ENCODE measurements around the gene RBMXL3.

- no peak for TF ChIP-seq POLR2AphosphoS5 (IDR thresholded peaks at IDR 0.05)
- TF ChIP-seq CTCF (IDR thresholded peaks at IDR 0.05): no peak
- TF ChIP-seq POLR2A (IDR thresholded peaks at IDR 0.05): no peak
- no peak for TF ChIP-seq EP300 (IDR thresholded peaks at IDR 0.05)
These were observed 1.7 kb downstream of the RBMXL3 start for GRCh38 chrX:115190636-115191489.
